ENCODE measurements around the gene ENTR1.

The ENTR1 gene

DNA sequence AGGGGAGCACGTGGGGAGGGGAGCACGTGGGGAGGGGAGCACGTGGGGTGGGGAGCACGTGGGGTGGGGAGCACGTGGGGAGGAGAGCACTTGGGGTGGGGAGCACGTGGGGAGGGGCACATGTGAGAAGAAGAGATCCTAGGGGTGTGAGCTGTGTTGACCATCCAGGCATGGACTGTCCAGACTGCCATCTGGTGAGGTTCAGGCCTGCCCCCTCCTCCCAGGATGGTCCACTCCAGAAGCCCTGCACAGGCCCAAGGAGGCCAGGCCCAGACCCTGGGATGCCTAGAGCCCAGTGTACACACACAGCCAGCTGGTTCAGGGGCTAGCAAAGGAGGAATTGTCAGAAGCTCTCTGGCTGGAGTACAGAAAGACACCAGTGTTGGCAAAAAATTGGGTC, 12.8 kb downstream of the ENTR1 start:
- DNase-seq (ENCODE audit: low read depth): no peak

- no peak for DNase-seq (ENCODE audit: low read depth)
Measured at GRCh38 chr9:136396219-136396515, 14.2 kb downstream of the ENTR1 start.

DNA sequence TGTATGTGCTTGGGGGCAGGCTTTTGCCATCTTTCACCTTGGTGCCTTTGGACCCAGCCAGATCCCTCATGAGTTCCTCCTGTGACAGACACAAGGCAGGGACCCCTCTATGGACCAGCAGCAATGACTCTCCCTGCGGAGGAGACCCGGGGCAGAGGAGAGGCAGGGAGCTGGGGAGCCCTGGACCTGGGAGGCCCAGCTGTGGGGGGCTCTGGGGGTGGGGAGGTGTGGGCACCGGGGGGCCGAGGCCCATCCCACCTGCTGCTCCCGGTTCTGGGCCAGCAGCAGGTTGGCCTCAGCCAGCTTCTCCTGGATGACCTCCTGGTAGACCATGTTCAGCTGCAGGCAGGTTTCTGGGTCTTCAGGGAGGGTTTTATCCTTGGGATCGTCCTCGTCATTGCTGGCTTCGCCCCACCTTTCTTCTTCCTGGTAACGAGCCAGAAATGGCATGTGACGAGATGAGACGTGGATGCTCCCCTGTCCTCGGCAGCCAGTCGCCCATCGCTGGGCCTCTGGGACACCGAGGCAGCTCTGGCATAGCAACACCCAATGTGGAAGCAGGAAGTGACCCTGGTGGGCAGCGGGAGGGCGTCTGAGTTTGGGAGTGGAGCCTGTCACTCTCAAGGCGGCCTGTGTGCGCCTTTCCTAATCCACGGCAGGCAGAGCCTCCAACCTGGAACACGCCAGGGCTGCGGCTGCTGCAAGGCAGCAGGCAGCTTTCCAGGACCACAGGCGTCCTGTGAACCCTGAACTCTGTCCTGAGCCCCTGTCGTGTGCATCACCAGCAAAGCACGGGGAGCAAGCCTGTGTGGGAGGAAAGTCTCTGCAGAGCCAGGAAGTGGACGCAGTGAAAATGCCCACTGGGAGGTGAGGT, 14.8 kb downstream of the ENTR1 start:
- DNase-seq (ENCODE audit: low read depth): no peak

GRCh38 chr9:136395020-136395340, 15.4 kb downstream of the ENTR1 start:
- DNase-seq (ENCODE audit: low read depth): no peak

DNA sequence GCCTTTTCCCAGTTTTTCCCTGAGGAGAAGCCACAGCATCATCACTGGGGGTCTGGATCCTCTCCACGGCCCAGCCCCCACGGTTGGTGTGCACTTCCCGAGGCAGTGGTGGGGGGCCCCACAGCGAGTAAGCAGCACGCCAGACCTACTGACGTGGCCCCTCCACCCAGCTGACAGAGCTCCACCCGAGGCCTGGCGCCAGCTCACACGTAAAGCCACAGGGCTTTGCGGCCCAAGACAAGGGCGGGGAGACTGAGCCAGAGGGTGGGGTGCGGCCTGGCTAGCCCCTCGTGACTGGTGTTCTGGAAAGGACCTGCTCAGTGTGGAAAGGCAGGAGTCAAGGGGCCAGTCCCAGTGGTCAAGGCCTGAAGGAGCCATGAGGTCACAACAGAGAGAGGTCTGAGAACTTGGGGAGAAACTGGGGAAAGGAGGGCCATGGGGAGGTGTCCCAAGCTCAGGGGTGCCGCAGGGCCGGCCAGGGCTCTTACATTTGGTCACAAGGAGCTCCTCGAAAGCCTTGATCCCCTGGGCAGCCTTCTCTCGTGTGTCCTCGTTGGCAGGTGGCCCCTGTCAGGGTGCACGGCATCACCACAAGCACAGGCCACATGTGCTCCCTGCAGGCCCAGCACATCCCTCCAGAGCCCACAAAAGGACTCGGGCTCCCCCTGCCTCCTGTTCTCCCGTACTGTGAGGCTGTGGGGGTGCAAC, 15.9 kb downstream of the ENTR1 start:
- no peak for DNase-seq (ENCODE audit: low read depth)

DNA sequence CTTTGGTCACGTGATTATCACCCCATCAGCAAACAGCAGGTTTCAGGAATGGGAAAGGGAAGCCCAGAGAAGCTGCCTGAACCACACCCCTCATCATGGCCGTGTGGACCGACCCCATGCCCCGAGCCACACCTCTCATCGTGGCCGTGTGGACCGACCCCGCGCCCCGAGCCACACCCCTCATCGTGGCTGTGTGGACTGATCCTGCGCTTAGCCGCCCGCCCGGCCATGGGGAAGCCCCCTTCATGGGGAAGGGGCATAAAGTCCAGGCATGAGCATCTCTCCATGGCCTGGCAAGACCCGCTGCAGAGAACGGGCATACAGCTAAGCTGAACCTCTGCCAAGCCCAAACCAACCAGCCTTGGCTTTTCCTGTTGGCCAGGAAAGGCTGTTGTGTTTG, 16.9 kb downstream of the ENTR1 start:
- DNase-seq (ENCODE audit: low read depth): no peak

DNA sequence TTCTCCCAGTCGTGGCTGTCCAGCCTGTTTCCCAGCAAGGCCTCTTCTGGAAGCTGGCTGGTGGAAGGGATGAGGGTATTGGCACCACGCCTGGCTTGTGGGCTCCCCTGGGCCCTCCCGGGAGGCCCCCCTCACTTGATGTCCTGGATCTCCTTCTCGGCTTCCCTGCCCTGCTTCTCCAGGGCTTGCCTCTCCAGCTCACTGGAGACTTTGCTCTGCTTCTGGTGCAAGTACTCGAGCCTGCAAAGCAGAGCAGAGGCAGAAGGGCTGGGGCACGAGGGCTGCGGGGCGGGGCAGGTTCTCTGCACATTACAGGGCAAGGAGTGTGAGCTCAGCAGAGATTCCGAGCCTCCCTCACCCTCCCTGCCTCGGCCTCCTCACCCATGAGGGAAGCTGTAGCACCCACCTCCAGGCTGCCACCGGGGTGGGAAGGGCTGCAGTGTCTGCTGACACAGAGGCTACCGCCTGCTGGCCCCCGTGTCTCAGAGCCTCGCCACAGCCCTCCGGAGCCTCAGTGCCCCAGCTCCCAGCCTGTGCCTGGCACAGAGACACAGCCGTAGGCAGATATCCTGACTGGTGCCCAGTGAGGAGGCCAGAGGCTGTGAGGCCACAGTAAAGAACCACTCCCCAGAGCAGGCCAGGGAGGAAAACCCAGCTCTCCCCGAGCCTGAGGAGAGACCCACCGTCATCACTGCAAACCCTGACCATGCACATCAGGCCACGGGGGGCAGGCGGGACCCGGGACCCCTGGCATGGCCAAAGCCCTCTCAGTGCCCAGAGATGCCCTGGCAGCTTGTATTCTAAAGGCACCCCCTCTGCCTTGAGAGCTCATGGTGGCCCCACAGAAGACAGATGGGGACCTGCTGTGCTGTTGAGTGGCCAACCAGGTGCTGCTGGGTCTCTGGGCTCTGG, 17.6 kb downstream of the ENTR1 start:
- DNase-seq (ENCODE audit: low read depth): no peak

DNA sequence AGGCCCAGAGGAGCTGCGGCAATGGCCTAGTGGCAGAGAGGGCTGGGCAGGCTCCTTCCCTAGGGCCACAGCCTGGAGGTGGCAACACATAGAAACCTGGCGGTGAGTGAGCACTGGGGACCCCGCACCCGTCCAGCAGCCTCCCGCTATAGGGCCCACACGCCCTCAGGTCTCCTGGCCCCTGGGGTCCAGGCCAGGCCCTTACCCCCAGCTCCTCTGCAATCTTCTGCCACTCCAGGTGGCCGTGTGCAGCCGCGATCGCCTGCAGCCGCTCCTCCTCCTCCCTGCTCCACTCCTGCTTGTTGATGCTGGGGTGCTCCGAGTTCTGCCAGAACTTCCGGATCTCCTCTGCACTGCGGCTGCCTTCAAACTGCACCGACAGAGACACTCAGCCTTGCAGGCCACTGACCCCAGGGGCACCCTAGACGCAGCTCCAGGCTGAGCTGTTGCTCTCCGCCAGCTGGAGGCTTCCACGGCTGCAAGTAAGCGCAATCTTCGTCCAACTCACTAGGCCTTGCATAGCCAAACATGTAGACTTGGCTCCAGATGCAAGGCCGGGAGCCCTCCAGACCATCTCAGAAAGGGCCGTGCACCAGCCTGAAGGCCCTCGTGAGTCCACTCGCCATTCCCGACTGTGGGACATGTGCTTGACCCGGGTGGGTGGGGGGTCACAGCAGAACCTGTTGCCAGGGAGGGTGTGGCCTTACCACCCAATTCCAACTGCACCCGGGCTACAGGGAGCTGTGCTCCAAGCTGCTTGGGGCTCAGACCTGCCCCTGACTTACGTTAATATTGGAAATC, 18.5 kb downstream of the ENTR1 start:
- DNase-seq (ENCODE audit: low read depth): no peak

DNA sequence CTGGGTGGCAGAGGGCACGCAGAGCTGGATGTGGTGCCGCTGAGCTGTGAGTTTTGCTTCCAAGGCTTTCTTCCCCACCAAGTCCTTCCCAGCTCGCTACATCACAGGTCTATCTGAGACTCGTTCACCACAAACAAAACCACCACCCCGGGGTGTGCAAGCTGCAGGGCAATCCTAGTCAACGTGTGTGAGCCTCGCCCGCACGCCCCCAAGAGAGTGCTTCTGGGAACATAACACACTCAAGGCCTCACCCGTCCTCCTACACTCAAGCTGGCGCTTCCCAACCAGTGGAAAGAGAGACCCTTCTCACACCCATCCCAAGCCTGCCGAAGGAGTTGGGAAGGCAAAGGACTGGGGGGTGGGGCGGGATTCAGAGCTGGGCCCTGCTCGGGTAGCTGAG, 21.0 kb downstream of the ENTR1 start:
- DNase-seq (ENCODE audit: low read depth): no peak

- DNase-seq (ENCODE audit: low read depth): no peak
Measured at GRCh38 chr9:136387217-136387616, 23.2 kb downstream of the ENTR1 start.

- DNase-seq (ENCODE audit: low read depth): no peak
Measured at GRCh38 chr9:136386018-136386417, 24.4 kb downstream of the ENTR1 start.

GRCh38 chr9:136385015-136385414, 25.4 kb downstream of the ENTR1 start:
- no peak for DNase-seq (ENCODE audit: low read depth)

GRCh38 chr9:136383436-136383835, 27.0 kb downstream of the ENTR1 start:
- no peak for DNase-seq (ENCODE audit: low read depth)

DNA sequence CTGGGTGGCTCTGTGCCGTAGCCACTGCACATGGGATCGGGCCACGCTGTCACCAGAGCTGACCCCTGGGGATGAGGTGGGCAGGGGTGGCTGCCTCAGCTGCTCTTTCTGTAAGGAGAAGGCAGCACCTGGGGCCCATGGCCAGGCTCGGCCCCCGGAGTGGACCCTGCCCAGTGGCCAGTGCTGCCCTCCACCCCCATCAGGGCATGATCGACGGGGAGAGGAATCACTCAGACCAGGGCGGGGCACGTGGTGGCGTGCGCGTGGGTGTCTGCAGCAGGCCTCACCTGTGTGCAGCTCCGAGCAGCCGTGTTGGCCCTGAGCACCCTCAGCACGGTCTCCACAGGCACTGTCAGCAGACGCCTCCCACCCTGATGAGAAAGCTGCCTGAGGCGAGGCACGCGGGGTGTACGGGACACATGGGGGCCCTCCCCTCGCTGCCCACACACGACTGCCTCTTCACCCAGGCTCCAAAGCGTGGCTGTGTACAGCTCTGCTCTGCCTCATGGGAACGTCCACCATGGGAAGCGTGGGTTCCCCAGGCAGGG, 28.4 kb downstream of the ENTR1 start:
- no peak for DNase-seq (ENCODE audit: low read depth)

GRCh38 chr9:136381311-136381710, 29.1 kb downstream of the ENTR1 start:
- no peak for DNase-seq (ENCODE audit: low read depth)

DNA sequence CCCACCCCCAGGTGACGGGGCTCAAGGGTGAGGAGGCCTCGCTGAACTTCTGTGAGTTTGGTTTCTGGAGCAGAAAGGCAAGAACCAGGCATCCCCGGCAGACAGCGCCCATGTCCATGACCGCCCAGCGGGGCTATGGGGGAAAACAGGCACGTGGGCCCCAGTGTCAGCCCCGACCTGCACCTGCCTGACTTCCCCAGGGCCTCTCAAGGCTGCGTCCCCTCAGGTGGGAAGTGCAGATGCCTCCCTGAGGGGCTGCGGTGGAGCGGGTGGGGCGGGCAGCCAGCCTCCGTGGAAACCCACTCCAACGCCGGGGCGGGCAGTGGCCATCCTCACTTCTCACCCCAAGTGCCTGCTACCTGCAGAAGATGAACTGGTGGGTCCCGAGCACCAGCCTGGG, 30.0 kb downstream of the ENTR1 start:
- no peak for DNase-seq (ENCODE audit: low read depth)

GRCh38 chr9:136379891-136380290, 30.5 kb downstream of the ENTR1 start:
- no peak for DNase-seq (ENCODE audit: low read depth)

GRCh38 chr9:136379401-136379800, 31.0 kb downstream of the ENTR1 start:
- DNase-seq (ENCODE audit: low read depth): no peak

- DNase-seq (ENCODE audit: low read depth): no peak
Measured at GRCh38 chr9:136379003-136379287, 31.5 kb downstream of the ENTR1 start.

DNA sequence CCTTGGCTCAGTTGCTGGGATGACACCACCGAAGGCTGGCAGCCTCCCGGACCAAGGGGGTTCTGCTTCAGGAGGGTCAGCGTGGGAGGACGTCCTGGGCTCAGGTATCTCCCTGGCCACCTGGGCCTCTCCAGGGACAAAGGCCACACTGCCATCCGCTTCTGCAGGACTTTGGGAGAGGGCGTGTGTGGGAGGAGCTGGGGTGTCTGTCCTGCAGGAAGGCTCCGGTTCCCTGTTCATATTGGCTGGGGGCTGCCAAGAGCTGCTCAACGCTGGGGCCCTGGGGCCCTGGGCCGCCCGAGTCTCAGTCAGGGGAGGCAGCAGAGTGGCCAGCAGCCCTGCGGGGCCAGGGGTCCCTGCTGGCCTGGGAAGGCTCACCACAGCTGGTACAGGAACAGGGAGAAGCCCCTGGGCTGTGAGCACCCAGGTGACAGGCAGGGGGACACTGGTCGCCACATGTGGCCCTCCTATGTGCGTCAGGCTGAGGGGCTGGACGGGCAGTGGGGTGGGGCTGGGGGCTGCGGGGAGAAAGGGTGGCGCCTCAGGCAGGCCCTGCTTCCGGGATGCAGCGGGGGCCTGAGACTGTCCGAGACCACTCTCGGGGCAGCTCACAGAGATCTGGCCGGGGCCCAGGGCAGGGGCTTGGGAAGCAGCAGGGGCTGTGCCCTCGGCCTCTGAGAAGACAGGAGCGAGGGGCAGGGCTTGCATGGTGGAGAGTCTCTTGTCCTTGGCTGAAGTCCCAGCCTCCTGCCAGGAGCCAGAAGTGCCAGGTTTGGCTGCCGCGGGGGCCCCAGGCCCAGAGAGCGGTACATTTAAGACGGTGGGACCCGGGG, 32.0 kb downstream of the ENTR1 start:
- DNase-seq (ENCODE audit: low read depth): no peak

All from activated T-cell treated with anti-CD3 and anti-CD28 coated beads for 1 hour (primary cell).